Skeletal muscle cell (primary cell): ENCODE data around the gene BLOC1S1.

ENCODE experiments used
- DNase-seq: peaks from one replicate; pipeline ENCODE4 v3.0.0-alpha.2; 2010; ENCODE audit warnings: low read depth
- H3K4me3 ChIP-seq: 2 replicates; pipeline ENCODE4 v1.5.1; 2011; ENCODE audit warnings: low read depth, mild to moderate bottlenecking, control low read depth, low read length, moderate library complexity

BLOC1S1 gene

DNA sequence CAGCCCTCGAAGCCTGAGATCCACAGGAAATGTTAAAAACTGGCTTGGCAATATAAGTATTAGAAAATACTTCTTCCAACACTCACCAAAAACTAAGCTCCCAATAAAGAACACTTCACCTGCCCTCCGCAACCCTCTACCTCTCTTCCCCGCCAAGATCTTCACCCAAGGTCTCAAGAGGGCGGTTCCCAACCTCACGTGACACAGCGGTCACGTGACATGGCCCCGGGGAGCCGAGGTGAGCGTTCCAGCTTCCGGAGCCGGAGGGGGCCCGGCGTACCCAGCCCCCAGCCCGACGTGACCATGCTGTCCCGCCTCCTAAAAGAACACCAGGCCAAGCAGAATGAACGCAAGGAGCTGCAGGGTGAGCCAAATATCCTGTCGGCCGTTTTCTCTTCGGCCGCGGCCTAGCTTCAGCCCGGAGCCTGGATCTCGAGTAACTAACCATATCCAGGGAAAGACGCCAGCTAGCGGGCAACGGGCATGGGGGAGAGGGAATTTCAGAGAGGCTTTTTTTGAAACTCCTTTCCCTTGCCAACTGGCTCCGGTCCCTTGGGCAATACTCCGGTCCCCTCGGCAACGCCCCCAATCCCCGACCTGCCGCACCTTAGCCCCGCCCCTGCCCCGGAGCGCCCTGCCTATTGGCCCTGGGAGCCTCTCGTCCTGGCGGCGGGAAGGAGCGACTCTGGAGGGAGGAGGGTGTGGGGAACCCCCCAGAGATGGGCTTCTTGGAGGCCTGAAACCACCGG, at the start of gene BLOC1S1:
Gene BLOC1S1, plus strand, starts transcription at position 214 of the 749 bp plus-strand sequence. Its CDS starts 6 bp downstream, at position 220.
- peak; percentile 82 for DNase-seq
- peak within 1 kb of the TSS; percentile 65 for H3K4me3 ChIP-seq

GRCh38 chr12:55666508-55666907, 49.3 kb upstream of the BLOC1S1 start:
- DNase-seq = no peak
- no peak overlapping the region for H3K4me3 ChIP-seq

DNA sequence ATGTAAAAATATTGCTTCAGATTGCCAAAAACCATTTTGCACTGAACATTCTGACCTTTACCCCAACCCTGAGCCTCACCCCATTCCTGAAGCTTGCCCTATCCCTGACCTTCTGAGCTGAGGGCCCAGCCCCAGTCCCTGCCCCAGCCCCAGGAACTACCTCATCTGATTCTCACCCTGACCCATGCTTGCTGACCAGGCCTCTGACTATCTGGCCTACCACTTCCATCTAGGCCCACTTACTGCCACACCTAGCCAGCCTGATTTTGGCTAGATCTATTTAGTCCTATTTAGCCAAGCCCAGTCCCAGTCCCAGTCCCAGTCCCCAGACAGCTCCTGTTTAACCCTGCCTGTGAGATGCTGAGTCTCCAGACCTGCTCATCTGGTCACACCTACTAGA, 45.6 kb upstream of the BLOC1S1 start:
- H3K4me3 ChIP-seq = no peak overlapping the region
- DNase-seq = no peak

GRCh38 chr12:55671746-55672145, 44.1 kb upstream of the BLOC1S1 start:
- no peak for DNase-seq
- no peak overlapping the region for H3K4me3 ChIP-seq

DNA sequence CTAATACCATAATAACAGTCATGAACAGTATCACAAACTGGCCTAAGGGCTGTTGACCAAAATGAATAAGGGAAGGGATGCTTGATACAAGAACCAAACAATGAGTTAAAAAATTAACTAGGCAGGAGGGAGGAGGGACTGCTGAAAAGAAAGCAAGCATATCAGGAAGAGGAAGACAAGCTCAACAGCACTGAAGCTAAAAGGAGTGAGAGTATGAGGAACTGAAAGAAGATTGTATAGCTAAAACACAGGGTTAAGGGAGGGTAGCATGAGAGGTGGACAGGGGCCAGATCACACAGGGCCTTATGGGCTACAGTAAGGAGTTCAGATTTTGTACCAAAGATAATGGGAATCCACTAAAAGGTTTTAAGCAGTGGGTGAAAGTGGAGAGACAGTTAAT, 42.2 kb upstream of the BLOC1S1 start:
- H3K4me3 ChIP-seq = no peak overlapping the region

DNA sequence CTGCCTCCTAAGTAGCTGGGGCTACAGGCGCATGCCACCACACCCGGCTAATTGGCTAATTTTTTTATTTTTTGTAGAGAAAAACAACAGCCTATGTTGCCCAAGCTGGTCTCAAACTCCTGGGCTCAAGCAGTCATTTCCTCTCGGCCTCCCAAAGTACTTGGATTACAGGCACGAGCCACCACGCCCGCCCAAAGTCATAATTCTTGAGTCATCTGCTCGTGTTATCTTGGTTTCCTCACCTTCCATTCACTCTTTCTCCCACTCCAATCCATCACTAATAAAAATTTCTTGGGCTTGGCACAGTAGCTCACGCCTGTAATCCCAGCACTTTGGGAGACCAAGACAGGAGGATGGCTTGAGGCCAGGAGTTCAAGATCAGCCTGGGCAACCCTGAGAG, 40.2 kb upstream of the BLOC1S1 start:
- no peak for DNase-seq
- H3K4me3 ChIP-seq = no peak overlapping the region

More for the DNA sequence above, 42.2 kb upstream of the BLOC1S1 start:
- DNase-seq = no peak

DNA sequence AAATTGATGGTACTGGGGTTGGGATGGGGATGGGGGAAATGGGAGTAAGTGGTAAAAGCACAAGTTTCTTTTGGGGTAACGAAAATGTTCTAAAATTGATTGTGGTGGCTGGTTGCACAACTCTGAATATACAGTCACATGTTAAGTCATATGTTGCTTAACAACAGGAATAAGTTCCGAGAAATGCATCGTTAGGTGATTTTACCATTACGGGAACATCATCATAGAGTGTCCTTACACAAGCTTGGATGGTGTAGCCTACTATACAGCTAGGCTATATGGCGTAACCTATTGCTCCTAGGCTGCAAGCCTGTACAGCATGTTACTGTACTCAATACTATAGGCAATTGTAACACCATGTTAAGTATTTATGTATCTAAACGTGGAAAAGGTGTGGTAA, 39.1 kb upstream of the BLOC1S1 start:
- DNase-seq = no peak
- H3K4me3 ChIP-seq = no peak overlapping the region

DNA sequence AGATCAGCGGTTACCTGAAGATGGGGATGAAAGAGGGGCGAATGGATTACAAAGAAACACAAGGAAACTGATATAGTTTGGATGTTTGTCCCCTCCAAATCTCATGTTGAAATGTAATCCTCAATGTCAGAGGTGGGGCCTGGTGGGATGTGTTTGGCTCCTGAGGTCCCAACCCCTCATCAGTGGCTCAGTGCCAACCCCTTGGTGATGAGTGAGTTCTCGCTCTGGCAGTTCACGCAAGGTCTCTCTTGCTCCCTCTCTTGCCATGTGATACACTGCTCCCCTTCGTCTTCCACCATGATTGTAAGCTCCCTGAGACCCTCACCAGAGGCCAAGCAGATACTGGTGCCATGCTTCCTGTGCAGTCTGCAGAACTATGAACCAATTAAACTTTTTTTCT, 36.2 kb upstream of the BLOC1S1 start:
- no peak for DNase-seq
- no peak overlapping the region for H3K4me3 ChIP-seq

GRCh38 chr12:55681142-55682077, 34.4 kb upstream of the BLOC1S1 start:
- DNase-seq = peak; percentile 62
- peak overlapping the region; percentile 9 for H3K4me3 ChIP-seq

DNA sequence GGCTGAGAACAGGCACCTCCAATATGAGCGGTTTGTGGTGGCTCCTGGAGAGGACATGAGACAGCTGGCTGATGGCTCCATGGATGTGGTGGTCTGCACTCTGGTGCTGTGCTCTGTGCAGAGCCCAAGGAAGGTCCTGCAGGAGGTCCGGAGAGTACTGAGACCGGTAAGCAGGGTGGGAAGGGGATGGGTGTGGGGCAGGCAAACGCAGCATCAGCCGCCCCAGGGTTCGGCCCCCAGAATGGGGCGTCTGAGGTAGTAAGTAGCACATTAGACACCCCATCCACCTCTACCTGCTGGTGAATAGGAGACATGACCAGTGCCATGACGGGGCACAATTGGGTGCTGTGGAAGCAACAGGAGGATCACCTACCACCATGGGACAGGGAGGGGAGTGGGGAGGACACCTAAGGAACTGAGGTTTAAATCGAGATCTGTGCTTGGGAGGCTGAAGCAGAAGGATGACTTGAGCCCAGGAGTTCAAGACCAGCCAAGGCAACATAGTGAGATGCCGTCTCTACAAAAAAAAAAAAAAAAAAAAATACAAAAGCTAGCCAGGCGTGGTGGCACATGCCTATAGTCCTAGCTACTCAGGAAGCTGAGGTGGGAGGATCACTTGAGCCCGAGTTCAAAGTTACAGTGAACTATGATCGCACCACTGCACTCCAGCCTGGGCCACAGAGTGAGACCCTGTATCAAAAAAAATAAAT, 33.6 kb upstream of the BLOC1S1 start:
- peak overlapping the region; percentile 9 for H3K4me3 ChIP-seq
- no peak for DNase-seq

DNA sequence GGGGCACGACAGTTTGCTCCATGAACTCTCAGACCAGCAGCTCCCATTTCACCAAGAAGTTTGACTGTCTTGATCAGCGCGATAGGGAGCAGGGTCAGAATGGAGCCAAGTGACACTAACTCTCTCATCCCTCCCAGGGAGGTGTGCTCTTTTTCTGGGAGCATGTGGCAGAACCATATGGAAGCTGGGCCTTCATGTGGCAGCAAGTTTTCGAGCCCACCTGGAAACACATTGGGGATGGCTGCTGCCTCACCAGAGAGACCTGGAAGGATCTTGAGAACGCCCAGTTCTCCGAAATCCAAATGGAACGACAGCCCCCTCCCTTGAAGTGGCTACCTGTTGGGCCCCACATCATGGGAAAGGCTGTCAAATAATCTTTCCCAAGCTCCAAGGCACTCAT, 32.2 kb upstream of the BLOC1S1 start:
- no peak for DNase-seq
- H3K4me3 ChIP-seq = no peak overlapping the region

GRCh38 chr12:55684761-55685370, 31.0 kb upstream of the BLOC1S1 start:
- H3K4me3 ChIP-seq = no peak overlapping the region
- no peak for DNase-seq

DNA sequence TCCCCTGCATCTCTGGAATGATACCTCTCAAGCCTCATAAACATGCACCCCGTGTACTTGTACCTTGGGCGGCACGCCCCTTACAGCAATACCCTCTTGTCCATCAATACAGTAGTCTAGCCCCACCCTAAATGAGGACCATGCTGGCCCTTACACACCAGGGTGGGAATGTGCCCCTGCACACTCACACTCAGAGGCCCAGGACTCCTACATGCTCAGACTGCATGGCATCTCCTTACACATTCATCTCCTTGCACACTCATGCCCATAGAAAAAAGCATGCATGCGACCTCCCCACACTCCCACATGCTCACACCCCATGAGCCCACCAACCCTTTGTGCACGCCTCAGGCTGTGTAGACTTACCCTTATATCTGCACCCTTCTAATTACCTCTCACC, 30.2 kb upstream of the BLOC1S1 start:
- DNase-seq = no peak
- no peak overlapping the region for H3K4me3 ChIP-seq

GRCh38 chr12:55686366-55687010, 29.4 kb upstream of the BLOC1S1 start:
- no peak overlapping the region for H3K4me3 ChIP-seq
- DNase-seq = no peak

DNA sequence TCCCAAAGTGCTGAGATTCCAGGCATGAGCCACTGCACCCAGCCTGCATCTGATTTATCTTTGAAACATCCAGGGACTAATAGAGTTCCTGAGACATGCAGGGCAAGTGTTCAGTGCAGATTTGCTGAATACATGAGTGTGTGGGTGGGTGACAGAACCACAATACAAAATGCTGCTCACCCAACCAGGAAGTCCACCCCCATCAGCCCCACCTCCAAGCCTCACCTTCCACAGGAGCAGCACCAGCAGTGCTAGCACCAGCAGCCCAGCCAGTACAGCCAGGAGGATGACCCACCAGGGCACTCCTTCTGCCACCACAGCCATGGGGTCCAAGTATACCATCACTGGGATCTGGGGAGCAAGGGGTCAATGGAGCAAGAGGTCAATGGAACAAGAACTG, 28.1 kb upstream of the BLOC1S1 start:
- no peak for DNase-seq
- H3K4me3 ChIP-seq = no peak overlapping the region

DNA sequence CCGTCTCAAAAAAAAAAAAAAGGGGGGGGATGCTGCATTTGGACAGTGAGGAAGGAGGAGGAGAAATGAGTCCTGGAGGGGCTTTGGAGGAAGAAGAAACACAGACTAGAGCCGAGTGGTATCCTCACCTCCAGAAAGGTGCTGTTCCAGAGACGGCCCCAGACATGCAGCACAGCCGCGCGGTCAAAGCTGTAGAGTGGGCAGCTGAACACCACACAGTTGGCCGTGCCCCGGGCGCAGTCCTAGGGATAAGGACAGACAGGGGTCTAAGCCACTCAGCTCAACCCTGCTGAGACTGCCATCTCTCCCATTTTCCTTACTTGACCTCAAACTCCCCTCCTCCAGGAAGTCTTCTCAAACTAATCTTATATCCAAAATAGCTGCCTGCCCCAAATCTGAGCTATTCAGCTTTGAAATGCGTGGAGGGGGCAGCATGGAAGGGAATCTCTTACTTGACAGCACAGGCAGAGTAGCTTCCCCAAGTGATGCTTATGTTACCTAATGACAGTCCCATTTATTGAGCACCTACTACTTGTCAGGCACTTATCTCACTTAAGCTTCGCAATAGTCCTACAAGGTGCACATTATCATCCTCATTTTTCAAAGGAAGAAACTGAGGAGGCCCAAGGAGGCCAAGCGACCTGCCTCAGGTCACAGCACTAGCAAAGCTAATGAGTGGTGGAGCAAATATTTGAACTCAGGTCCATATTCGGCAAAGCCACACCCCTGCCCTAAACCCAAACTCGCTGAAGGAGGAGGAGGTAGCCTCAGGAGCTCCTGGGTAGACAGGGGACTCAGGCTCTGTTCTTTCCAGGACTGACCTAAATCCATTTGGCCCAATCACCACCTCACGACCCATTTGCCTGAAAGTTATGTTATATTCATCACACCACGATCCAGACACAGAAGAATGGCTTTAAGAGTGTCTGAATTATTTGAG, 26.9 kb upstream of the BLOC1S1 start:
- DNase-seq = no peak
- no peak overlapping the region for H3K4me3 ChIP-seq

GRCh38 chr12:55692631-55693322, 23.1 kb upstream of the BLOC1S1 start:
- no peak overlapping the region for H3K4me3 ChIP-seq
- DNase-seq = no peak
